ENCODE data around the gene ABCA8. TPM values are rescaled to one million over a fixed set of nuclear protein-coding genes. Genes with fewer than 3 reads are reported as not detected.

Gene ABCA8
- polyA plus RNA-seq, 2 of the 4 experiments (the other 2 are of a cell fraction): 0.26 to 0.34 TPM

DNA sequence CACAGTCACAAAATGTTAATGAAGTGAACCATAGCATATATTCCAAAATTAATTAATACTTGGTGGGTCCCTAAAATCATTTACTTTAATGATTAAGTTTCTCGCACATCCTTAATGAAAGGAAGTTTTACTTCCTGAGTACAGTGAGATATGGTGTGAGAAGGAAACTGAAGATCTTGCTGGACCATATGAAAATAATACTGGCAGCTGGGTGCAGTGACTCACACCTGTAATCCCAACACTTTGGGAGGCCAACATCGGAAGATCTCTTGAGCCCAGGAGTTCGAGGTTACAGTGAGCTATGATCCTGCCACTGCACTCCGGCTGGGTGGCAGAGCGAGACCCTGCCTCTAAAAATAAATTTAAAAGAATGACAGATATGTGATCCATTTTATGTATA is 62.5 kb downstream of the ABCA8 start:
- ChIA-PET CTCF (interaction anchor here (0.5 to 1.0 kb wide), 4 partner anchors 11 to 115 kb away, joined by 3 to 4 read pairs (median 3); no protein-coding TSS in a partner anchor), POLR2A (no interaction called here)
- H3K9me3 ChIP-seq: no peaks in the 10 kb centered on the region
- TF ChIP-seq CBX8 (IDR thresholded peaks at IDR 0.05): no peak
- H3K27ac ChIP-seq: no peak overlapping the region
- H3K4me3 ChIP-seq: no peak overlapping the region
- H3K4me1 ChIP-seq: no peaks in the 10 kb centered on the region
- ATAC-seq (no peak), FAIRE-seq (no peak), DNase-seq (ENCODE audit: low read depth in 1 of 2, low spot score in 1 of 2) (no peak)
- H3K4me2 ChIP-seq: no peak overlapping the region
- 25% methylated on average over 5 of the region's 5 CpGs for WGBS (ENCODE audit: missing lambda C conversion rate)

DNA sequence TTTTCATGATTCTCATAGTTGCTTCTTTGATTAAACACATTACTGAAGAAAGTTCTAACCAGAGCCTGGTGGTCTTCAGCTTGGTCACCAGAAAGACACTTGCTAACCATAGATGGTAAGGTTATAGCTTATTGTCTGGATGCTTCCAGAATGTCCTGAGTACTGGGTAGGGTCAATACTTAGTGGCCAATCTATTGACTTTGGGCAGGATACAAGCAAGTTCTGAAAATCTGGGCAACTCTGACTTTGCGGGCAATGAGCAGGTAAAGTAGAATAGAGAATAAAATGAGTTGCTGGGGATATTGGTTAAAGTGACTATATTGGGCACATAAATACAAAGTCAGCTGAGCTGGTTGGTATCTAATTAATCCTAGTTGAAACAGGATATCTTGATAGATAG is 63.0 kb downstream of the ABCA8 start:
- CTCF ChIA-PET: interaction anchor here (0.5 to 1.0 kb wide), 4 partner anchors 11 to 115 kb away, joined by 3 to 4 read pairs (median 3); no protein-coding TSS in a partner anchor
- 96% methylated on average over 1 of the region's 1 CpG for WGBS (ENCODE audit: missing lambda C conversion rate)

DNA sequence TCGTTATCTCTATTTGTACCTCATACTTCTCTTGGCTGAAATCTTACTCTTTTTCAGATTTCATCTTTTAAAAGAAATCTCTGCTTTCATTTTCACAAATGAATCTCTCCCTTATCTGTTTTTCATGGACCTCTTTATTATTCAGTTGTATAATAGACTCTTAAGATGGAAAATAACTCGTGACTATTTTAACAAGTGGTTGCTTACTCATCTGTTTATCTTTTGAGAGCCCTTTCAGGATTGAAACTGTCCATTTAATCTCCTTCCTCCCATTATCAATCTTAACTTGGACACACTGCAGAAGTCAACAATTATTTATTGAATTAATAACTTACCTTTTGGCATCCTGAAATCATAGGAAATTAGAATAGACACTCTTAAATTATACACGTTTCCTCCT is 68.8 kb downstream of the ABCA8 start:
- no peak for FAIRE-seq

More for the DNA sequence above, 63.0 kb downstream of the ABCA8 start:
- no peaks in the 10 kb centered on the region for H3K9me3 ChIP-seq
- no peaks in the 10 kb centered on the region for H3K4me1 ChIP-seq
- no peak overlapping the region for H3K4me2 ChIP-seq
- no peak overlapping the region for H3K4me3 ChIP-seq
- FAIRE-seq (no peak), DNase-seq (ENCODE audit: low read depth in 1 of 2, low spot score in 1 of 2) (no peak), ATAC-seq (no peak)
- POLR2A ChIA-PET: no interaction called here
- no peak overlapping the region for H3K27ac ChIP-seq
- TF ChIP-seq, protein P1, sequence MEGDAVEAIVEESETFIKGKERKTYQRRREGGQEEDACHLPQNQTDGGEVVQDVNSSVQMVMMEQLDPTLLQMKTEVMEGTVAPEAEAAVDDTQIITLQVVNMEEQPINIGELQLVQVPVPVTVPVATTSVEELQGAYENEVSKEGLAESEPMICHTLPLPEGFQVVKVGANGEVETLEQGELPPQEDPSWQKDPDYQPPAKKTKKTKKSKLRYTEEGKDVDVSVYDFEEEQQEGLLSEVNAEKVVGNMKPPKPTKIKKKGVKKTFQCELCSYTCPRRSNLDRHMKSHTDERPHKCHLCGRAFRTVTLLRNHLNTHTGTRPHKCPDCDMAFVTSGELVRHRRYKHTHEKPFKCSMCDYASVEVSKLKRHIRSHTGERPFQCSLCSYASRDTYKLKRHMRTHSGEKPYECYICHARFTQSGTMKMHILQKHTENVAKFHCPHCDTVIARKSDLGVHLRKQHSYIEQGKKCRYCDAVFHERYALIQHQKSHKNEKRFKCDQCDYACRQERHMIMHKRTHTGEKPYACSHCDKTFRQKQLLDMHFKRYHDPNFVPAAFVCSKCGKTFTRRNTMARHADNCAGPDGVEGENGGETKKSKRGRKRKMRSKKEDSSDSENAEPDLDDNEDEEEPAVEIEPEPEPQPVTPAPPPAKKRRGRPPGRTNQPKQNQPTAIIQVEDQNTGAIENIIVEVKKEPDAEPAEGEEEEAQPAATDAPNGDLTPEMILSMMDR (IDR thresholded peaks at IDR 0.05): no peak
- no peak for TF ChIP-seq HOXB5 (CRISPR knock-in tag; IDR thresholded peaks at IDR 0.05)
- no peak for TF ChIP-seq NPAS2 (CRISPR knock-in tag; IDR thresholded peaks at IDR 0.05; ENCODE audit: borderline replicate concordance)
- TF ChIP-seq RCOR1 (IDR thresholded peaks at IDR 0.05; ENCODE audit: low read depth, low read length): no peak
- TF ChIP-seq CHD2 (IDR thresholded peaks at IDR 0.05; ENCODE audit: low read length, partially characterized antibody): no peak
- no peak for TF ChIP-seq ZNF302 (CRISPR knock-in tag; IDR thresholded peaks at IDR 0.05)
- TF ChIP-seq EP300 (IDR thresholded peaks at IDR 0.05): no peak
- TF ChIP-seq ZFP36 (IDR thresholded peaks at IDR 0.05; ENCODE audit: borderline replicate concordance, partially characterized antibody): no peak
- no peak for TF ChIP-seq RAD21 (conservative IDR thresholded peaks at IDR 0.05 in 1 of 2, IDR thresholded peaks at IDR 0.05 in 1 of 2)
- TF ChIP-seq CEBPB (IDR thresholded peaks at IDR 0.05): no peak
- TF ChIP-seq HEYL (CRISPR knock-in tag; IDR thresholded peaks at IDR 0.05): no peak

More for the DNA sequence above, 68.8 kb downstream of the ABCA8 start:
- no peak for ATAC-seq
- 18% methylated on average over 3 of the region's 3 CpGs for WGBS (ENCODE audit: missing lambda C conversion rate)
- CTCF ChIA-PET: no interaction called here
- H3K4me3 ChIP-seq: no peak overlapping the region
- H3K9me3 ChIP-seq: no peaks in the 10 kb centered on the region
- no peak overlapping the region for H3K27ac ChIP-seq
- POLR2A ChIA-PET: no interaction called here
- no peaks in the 10 kb centered on the region for H3K4me1 ChIP-seq
- no peak overlapping the region for H3K4me2 ChIP-seq
- TF ChIP-seq PHF8 (IDR thresholded peaks at IDR 0.05; ENCODE audit: borderline replicate concordance, low read depth): no peak
- no peak for TF ChIP-seq RNF2 (IDR thresholded peaks at IDR 0.05; ENCODE audit: borderline replicate concordance, low read depth)
- no peak for TF ChIP-seq NPAS2 (CRISPR knock-in tag; IDR thresholded peaks at IDR 0.05; ENCODE audit: borderline replicate concordance)
- TF ChIP-seq, protein P2, sequence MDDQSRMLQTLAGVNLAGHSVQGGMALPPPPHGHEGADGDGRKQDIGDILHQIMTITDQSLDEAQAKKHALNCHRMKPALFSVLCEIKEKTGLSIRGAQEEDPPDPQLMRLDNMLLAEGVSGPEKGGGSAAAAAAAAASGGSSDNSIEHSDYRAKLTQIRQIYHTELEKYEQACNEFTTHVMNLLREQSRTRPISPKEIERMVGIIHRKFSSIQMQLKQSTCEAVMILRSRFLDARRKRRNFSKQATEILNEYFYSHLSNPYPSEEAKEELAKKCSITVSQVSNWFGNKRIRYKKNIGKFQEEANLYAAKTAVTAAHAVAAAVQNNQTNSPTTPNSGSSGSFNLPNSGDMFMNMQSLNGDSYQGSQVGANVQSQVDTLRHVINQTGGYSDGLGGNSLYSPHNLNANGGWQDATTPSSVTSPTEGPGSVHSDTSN (IDR thresholded peaks at IDR 0.05): no peak
- no peak for TF ChIP-seq ZC3H11A (IDR thresholded peaks at IDR 0.05)
- TF ChIP-seq ZFP36 (IDR thresholded peaks at IDR 0.05; ENCODE audit: borderline replicate concordance, partially characterized antibody): no peak
- TF ChIP-seq POLR2AphosphoS2 (conservative IDR thresholded peaks at IDR 0.05; ENCODE audit: low read length): no peak
- TF ChIP-seq FOSL2 (IDR thresholded peaks at IDR 0.05): no peak
- TF ChIP-seq FOSL2 (CRISPR knock-in tag; IDR thresholded peaks at IDR 0.05): no peak
- TF ChIP-seq TP53 (CRISPR knock-in tag; IDR thresholded peaks at IDR 0.05): no peak
- TF ChIP-seq RCOR1 (IDR thresholded peaks at IDR 0.05; ENCODE audit: low read depth, low read length): no peak
- TF ChIP-seq, protein P1 (IDR thresholded peaks at IDR 0.05): no peak
- no peak for TF ChIP-seq JUN (IDR thresholded peaks at IDR 0.05)
- no peak for TF ChIP-seq FOSB (CRISPR knock-in tag; IDR thresholded peaks at IDR 0.05)
- no peak for TF ChIP-seq MYC (IDR thresholded peaks at IDR 0.05; ENCODE audit: borderline replicate concordance, low read length)
- no peak for TF ChIP-seq CEBPB (IDR thresholded peaks at IDR 0.05)
- no peak for TF ChIP-seq HDAC2 (IDR thresholded peaks at IDR 0.05)
- no peak for TF ChIP-seq HOXA7 (CRISPR knock-in tag; IDR thresholded peaks at IDR 0.05)
- DNase-seq (ENCODE audit: low read depth in 1 of 2, low spot score in 1 of 2): no peak
